ENCODE data around the gene RFNG. TPM values are rescaled to one million over a fixed set of nuclear protein-coding genes. Genes with fewer than 3 reads are reported as not detected.

The RFNG gene
- total RNA-seq, 2 donors from 2014 or later = 37.9 to 43.1 TPM

- WGBS, 2 donors = 0% methylated on average over 65 of the region's 124 CpGs; no CpG with 5 or more reads in 1 of the 2 donors
- TF ChIP-seq POLR2A (IDR thresholded peaks at IDR 0.05) = peak; percentile 93 to 98 (median 96)
- TF ChIP-seq CTCF (IDR thresholded peaks at IDR 0.05) = peak in 5 of 7 experiments; percentile 36 to 60 (median 45)
- DNase-seq (peak; percentile 93 to 96 (median 94)), ATAC-seq (peak; percentile 85)
- H3K4me1 ChIP-seq = peaks cover 56% of the 10 kb centered on the region
- no peaks in the 10 kb centered on the region for H3K27me3 ChIP-seq
- peak within 1 kb of the TSS; percentile 89 to 97 (median 95) for H3K27ac ChIP-seq
- intact Hi-C loops (cut with DNase I) = no loop called here
- no peaks in the 10 kb centered on the region for H3K9me3 ChIP-seq
- peak within 1 kb of the TSS; percentile 56 to 58 for H3K4me3 ChIP-seq
- H3K36me3 ChIP-seq (replicated peaks in 1 of 2; ENCODE audit: insufficient read depth in 1 of 2, low read depth in 2 of 2) = peaks cover 0 to 7% of the 10 kb centered on the region in 2 donors
Measured at GRCh38 chr17:82098169-82098938, 46.7 kb upstream of the RFNG start, which contains the start of gene FASN. TSS of gene FASN (minus strand) at chr17:82098236. CDS start at chr17:82096445, 1,791 bp downstream.

GRCh38 chr17:82097919-82098168 is 46.2 kb upstream of the RFNG start:
- ATAC-seq (no peak), DNase-seq (no peak)
- 0% methylated on average over 36 of the region's 36 CpGs; no CpG with 5 or more reads in 1 of the 2 donors for WGBS, 2 donors
- no peaks in the 10 kb centered on the region for H3K27me3 ChIP-seq
- intact Hi-C loops (cut with DNase I) = no loop called here
- H3K4me3 ChIP-seq = peak overlapping the region; percentile 56 to 58
- peaks cover 52% of the 10 kb centered on the region for H3K4me1 ChIP-seq
- H3K9me3 ChIP-seq = no peaks in the 10 kb centered on the region
- TF ChIP-seq CTCF (IDR thresholded peaks at IDR 0.05) = no peak
- no peak for TF ChIP-seq POLR2A (IDR thresholded peaks at IDR 0.05)
- peak overlapping the region; percentile 89 to 97 (median 95) for H3K27ac ChIP-seq
- peaks cover 0 to 11% of the 10 kb centered on the region in 2 donors for H3K36me3 ChIP-seq (replicated peaks in 1 of 2; ENCODE audit: insufficient read depth in 1 of 2, low read depth in 2 of 2)

- Histone ChIP-seq H3K27me3 (no peaks in the 10 kb centered on the region), H3K36me3 (replicated peaks in 1 of 2; ENCODE audit: insufficient read depth in 1 of 2, low read depth in 2 of 2) (peaks cover 0 to 13% of the 10 kb centered on the region in 2 donors), H3K4me1 (peaks cover 47% of the 10 kb centered on the region), H3K27ac (peak overlapping the region; percentile 89 to 97 (median 95)), H3K4me3 (peak overlapping the region; percentile 56 to 58), H3K9me3 (no peaks in the 10 kb centered on the region)
- intact Hi-C loops (cut with DNase I) = no loop called here
- ATAC-seq (no peak), DNase-seq (peak; percentile 48 to 65 (median 58))
- no peak for TF ChIP-seq CTCF (IDR thresholded peaks at IDR 0.05)
- TF ChIP-seq POLR2A (IDR thresholded peaks at IDR 0.05) = peak; percentile 15 to 40 (median 15)
- WGBS, 2 donors = 1 to 6% methylated on average over 8 to 71 of the region's 77 CpGs
Measured at GRCh38 chr17:82097184-82097918, 45.7 kb upstream of the RFNG start.

GRCh38 chr17:82096709-82097183 is 45.1 kb upstream of the RFNG start:
- intact Hi-C loops (cut with DNase I) = no loop called here
- WGBS, 2 donors = 51 to 67% methylated on average over 5 to 8 of the region's 8 CpGs
- TF ChIP-seq CTCF (IDR thresholded peaks at IDR 0.05) (no peak), POLR2A (IDR thresholded peaks at IDR 0.05) (no peak)
- no peak for DNase-seq
- ATAC-seq = no peak
- H3K27ac ChIP-seq = peak overlapping the region in 3 of 4 donors; percentile 89 to 97 (median 97)
- peaks cover 41% of the 10 kb centered on the region for H3K4me1 ChIP-seq
- H3K9me3 ChIP-seq = no peaks in the 10 kb centered on the region
- H3K36me3 ChIP-seq (replicated peaks in 1 of 2; ENCODE audit: insufficient read depth in 1 of 2, low read depth in 2 of 2) = peaks cover 0 to 19% of the 10 kb centered on the region in 2 donors
- H3K4me3 ChIP-seq = peak overlapping the region; percentile 56 to 58
- no peaks in the 10 kb centered on the region for H3K27me3 ChIP-seq
